Measurements from ENCODE around the gene MTIF2. TPM values are rescaled to one million over a fixed set of nuclear protein-coding genes. Genes with fewer than 3 reads are reported as not detected.

MTIF2 gene
- total and polyA plus RNA-seq, 9 of the 15 experiments (the other 6 are each of a cell fraction or from before 2014, with no cell fraction given): 58.7 to 143 (median 105) TPM

GRCh38 chr2:55282110-55282917 is 13.3 kb upstream of the MTIF2 start (continued):
- TF ChIP-seq, protein P1, sequence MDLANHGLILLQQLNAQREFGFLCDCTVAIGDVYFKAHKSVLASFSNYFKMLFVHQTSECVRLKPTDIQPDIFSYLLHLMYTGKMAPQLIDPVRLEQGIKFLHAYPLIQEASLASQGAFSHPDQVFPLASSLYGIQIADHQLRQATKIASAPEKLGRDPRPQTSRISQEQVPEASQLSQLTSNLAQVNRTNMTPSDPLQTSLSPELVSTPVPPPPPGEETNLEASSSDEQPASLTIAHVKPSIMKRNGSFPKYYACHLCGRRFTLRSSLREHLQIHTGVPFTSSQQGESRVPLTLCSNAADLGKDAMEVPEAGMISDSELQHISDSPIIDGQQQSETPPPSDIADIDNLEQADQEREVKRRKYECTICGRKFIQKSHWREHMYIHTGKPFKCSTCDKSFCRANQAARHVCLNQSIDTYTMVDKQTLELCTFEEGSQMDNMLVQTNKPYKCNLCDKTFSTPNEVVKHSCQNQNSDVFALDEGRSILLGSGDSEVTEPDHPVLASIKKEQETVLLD (IDR thresholded peaks at IDR 0.05): peak; percentile 85
- TF ChIP-seq ZNF174 (CRISPR knock-in tag; IDR thresholded peaks at IDR 0.05): no peak
- TF ChIP-seq SMARCE1 (IDR thresholded peaks at IDR 0.05): 0 out of 2 replicates have a peak, but pooled peaks have one; percentile 10
- TF ChIP-seq, protein P2, sequence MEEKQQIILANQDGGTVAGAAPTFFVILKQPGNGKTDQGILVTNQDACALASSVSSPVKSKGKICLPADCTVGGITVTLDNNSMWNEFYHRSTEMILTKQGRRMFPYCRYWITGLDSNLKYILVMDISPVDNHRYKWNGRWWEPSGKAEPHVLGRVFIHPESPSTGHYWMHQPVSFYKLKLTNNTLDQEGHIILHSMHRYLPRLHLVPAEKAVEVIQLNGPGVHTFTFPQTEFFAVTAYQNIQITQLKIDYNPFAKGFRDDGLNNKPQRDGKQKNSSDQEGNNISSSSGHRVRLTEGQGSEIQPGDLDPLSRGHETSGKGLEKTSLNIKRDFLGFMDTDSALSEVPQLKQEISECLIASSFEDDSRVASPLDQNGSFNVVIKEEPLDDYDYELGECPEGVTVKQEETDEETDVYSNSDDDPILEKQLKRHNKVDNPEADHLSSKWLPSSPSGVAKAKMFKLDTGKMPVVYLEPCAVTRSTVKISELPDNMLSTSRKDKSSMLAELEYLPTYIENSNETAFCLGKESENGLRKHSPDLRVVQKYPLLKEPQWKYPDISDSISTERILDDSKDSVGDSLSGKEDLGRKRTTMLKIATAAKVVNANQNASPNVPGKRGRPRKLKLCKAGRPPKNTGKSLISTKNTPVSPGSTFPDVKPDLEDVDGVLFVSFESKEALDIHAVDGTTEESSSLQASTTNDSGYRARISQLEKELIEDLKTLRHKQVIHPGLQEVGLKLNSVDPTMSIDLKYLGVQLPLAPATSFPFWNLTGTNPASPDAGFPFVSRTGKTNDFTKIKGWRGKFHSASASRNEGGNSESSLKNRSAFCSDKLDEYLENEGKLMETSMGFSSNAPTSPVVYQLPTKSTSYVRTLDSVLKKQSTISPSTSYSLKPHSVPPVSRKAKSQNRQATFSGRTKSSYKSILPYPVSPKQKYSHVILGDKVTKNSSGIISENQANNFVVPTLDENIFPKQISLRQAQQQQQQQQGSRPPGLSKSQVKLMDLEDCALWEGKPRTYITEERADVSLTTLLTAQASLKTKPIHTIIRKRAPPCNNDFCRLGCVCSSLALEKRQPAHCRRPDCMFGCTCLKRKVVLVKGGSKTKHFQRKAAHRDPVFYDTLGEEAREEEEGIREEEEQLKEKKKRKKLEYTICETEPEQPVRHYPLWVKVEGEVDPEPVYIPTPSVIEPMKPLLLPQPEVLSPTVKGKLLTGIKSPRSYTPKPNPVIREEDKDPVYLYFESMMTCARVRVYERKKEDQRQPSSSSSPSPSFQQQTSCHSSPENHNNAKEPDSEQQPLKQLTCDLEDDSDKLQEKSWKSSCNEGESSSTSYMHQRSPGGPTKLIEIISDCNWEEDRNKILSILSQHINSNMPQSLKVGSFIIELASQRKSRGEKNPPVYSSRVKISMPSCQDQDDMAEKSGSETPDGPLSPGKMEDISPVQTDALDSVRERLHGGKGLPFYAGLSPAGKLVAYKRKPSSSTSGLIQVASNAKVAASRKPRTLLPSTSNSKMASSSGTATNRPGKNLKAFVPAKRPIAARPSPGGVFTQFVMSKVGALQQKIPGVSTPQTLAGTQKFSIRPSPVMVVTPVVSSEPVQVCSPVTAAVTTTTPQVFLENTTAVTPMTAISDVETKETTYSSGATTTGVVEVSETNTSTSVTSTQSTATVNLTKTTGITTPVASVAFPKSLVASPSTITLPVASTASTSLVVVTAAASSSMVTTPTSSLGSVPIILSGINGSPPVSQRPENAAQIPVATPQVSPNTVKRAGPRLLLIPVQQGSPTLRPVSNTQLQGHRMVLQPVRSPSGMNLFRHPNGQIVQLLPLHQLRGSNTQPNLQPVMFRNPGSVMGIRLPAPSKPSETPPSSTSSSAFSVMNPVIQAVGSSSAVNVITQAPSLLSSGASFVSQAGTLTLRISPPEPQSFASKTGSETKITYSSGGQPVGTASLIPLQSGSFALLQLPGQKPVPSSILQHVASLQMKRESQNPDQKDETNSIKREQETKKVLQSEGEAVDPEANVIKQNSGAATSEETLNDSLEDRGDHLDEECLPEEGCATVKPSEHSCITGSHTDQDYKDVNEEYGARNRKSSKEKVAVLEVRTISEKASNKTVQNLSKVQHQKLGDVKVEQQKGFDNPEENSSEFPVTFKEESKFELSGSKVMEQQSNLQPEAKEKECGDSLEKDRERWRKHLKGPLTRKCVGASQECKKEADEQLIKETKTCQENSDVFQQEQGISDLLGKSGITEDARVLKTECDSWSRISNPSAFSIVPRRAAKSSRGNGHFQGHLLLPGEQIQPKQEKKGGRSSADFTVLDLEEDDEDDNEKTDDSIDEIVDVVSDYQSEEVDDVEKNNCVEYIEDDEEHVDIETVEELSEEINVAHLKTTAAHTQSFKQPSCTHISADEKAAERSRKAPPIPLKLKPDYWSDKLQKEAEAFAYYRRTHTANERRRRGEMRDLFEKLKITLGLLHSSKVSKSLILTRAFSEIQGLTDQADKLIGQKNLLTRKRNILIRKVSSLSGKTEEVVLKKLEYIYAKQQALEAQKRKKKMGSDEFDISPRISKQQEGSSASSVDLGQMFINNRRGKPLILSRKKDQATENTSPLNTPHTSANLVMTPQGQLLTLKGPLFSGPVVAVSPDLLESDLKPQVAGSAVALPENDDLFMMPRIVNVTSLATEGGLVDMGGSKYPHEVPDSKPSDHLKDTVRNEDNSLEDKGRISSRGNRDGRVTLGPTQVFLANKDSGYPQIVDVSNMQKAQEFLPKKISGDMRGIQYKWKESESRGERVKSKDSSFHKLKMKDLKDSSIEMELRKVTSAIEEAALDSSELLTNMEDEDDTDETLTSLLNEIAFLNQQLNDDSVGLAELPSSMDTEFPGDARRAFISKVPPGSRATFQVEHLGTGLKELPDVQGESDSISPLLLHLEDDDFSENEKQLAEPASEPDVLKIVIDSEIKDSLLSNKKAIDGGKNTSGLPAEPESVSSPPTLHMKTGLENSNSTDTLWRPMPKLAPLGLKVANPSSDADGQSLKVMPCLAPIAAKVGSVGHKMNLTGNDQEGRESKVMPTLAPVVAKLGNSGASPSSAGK (IDR thresholded peaks at IDR 0.05): peak; percentile 73
- peak; percentile 99 for TF ChIP-seq HNRNPLL (IDR thresholded peaks at IDR 0.05; ENCODE audit: low read depth, low read length, poor library complexity, severe bottlenecking)
- TF ChIP-seq RAD51 (IDR thresholded peaks at IDR 0.05; ENCODE audit: borderline replicate concordance, low read depth): peak; percentile 15; the same call in 1 of the 2 replicates
- peak; percentile 88 for TF ChIP-seq ZNF24 (IDR thresholded peaks at IDR 0.05)
- TF ChIP-seq ZFPM2 (CRISPR knock-in tag; IDR thresholded peaks at IDR 0.05): no peak
- TF ChIP-seq ZBTB17 (CRISPR knock-in tag; IDR thresholded peaks at IDR 0.05): peak; percentile 96
- TF ChIP-seq MAX (CRISPR knock-in tag; IDR thresholded peaks at IDR 0.05): peak; percentile 52
- TF ChIP-seq DIDO1 (tag; IDR thresholded peaks at IDR 0.05; ENCODE audit: low read depth): no peak
- TF ChIP-seq IRF1 (CRISPR knock-in tag; IDR thresholded peaks at IDR 0.05; ENCODE audit: borderline replicate concordance): no peak
- no peak for TF ChIP-seq BRCA1 (IDR thresholded peaks at IDR 0.05)
- TF ChIP-seq BRCA1 (CRISPR knock-in tag; IDR thresholded peaks at IDR 0.05): no peak
- TF ChIP-seq L3MBTL2 (IDR thresholded peaks at IDR 0.05): peak; percentile 88
